HL-60 (cell line): Measurements from ENCODE around the gene ZNF689.

Experiments used
- DNase-seq, 2 experiments: peaks; one replicate each; pipeline ENCODE4 v3.0.0-alpha.2; 2010 to 2020; ENCODE audit warnings: low read depth in 1 of 2, low spot score in 1 of 2
- H3K27ac ChIP-seq: fragments of 250-450 bp; sonication (Bioruptor Pico); replicated peaks from 2 replicates; pipeline ENCODE4 v1.5.1; 2020; ENCODE audit warnings: mild to moderate bottlenecking, moderate library complexity
- H3K27me3 ChIP-seq: fragments of 250-450 bp; sonication (Bioruptor Pico); 2 replicates; pipeline ENCODE4 v1.5.1; 2021; ENCODE audit warnings: mild to moderate bottlenecking, moderate library complexity; ENCODE audit not compliant: insufficient read depth, poor library complexity, severe bottlenecking
- H3K4me3 ChIP-seq: replicated peaks from 2 replicates; pipeline ENCODE4 v1.5.1; 2011; ENCODE audit warnings: mild to moderate bottlenecking, control low read depth, low read length; ENCODE audit not compliant: insufficient read depth
- GABPA ChIP-seq: IDR thresholded peaks from 2 replicates; pipeline ENCODE4 v1.6.1; 2012; ENCODE audit warnings: low read depth
- POLR2AphosphoS5 ChIP-seq: IDR thresholded peaks from 2 replicates; pipeline ENCODE4 v1.6.1; 2012; ENCODE audit warnings: low read depth
- SPI1 ChIP-seq: IDR thresholded peaks from 2 replicates; pipeline ENCODE4 v1.6.1; 2012; ENCODE audit warnings: low read depth, mild to moderate bottlenecking, borderline replicate concordance
- TF ChIP-seq, protein P1 (sequence below): IDR thresholded peaks from one replicate; pipeline ENCODE4 v1.5.1; 2011; ENCODE audit warnings: low read length, control low read depth, inconsistent platforms; ENCODE audit not compliant: insufficient read depth
- TF ChIP-seq, protein P2 (sequence below): IDR thresholded peaks from 2 replicates; pipeline ENCODE4 v1.6.1; 2012; ENCODE audit warnings: low read depth; ENCODE audit not compliant: insufficient replicate concordance

ZNF689 gene

DNA sequence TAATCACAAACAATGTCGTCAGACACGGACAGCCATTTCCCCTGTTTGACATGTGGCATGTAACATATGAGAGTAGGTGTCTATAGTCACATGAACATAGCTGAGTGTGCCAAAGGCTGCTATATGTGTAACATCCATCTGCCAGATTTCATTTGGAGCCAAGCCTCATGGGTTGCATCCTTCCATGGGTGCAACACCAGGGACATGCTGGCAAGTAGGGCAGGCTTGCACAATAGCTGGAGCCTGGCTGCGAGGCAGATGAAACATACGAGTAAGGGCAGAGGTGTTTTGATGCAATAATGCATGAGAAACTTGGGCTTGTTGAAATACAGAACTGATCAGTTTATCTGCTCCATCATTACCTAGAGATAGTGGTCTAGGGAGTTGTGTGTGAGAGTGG lies 9.0 kb upstream of the ZNF689 start:
- no peak overlapping the region for H3K4me3 ChIP-seq
- no peak for TF ChIP-seq GABPA
- TF ChIP-seq POLR2AphosphoS5, result no peak
- TF ChIP-seq, protein P1, sequence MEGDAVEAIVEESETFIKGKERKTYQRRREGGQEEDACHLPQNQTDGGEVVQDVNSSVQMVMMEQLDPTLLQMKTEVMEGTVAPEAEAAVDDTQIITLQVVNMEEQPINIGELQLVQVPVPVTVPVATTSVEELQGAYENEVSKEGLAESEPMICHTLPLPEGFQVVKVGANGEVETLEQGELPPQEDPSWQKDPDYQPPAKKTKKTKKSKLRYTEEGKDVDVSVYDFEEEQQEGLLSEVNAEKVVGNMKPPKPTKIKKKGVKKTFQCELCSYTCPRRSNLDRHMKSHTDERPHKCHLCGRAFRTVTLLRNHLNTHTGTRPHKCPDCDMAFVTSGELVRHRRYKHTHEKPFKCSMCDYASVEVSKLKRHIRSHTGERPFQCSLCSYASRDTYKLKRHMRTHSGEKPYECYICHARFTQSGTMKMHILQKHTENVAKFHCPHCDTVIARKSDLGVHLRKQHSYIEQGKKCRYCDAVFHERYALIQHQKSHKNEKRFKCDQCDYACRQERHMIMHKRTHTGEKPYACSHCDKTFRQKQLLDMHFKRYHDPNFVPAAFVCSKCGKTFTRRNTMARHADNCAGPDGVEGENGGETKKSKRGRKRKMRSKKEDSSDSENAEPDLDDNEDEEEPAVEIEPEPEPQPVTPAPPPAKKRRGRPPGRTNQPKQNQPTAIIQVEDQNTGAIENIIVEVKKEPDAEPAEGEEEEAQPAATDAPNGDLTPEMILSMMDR, result no peak
- TF ChIP-seq, protein P2, sequence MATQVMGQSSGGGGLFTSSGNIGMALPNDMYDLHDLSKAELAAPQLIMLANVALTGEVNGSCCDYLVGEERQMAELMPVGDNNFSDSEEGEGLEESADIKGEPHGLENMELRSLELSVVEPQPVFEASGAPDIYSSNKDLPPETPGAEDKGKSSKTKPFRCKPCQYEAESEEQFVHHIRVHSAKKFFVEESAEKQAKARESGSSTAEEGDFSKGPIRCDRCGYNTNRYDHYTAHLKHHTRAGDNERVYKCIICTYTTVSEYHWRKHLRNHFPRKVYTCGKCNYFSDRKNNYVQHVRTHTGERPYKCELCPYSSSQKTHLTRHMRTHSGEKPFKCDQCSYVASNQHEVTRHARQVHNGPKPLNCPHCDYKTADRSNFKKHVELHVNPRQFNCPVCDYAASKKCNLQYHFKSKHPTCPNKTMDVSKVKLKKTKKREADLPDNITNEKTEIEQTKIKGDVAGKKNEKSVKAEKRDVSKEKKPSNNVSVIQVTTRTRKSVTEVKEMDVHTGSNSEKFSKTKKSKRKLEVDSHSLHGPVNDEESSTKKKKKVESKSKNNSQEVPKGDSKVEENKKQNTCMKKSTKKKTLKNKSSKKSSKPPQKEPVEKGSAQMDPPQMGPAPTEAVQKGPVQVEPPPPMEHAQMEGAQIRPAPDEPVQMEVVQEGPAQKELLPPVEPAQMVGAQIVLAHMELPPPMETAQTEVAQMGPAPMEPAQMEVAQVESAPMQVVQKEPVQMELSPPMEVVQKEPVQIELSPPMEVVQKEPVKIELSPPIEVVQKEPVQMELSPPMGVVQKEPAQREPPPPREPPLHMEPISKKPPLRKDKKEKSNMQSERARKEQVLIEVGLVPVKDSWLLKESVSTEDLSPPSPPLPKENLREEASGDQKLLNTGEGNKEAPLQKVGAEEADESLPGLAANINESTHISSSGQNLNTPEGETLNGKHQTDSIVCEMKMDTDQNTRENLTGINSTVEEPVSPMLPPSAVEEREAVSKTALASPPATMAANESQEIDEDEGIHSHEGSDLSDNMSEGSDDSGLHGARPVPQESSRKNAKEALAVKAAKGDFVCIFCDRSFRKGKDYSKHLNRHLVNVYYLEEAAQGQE, result no peak
- no peak for TF ChIP-seq SPI1
- no peak overlapping the region for H3K27ac ChIP-seq
- H3K27me3 ChIP-seq, result no peaks in the 10 kb centered on the region
- DNase-seq, result peak in 1 of 2 experiments; percentile 63

DNA sequence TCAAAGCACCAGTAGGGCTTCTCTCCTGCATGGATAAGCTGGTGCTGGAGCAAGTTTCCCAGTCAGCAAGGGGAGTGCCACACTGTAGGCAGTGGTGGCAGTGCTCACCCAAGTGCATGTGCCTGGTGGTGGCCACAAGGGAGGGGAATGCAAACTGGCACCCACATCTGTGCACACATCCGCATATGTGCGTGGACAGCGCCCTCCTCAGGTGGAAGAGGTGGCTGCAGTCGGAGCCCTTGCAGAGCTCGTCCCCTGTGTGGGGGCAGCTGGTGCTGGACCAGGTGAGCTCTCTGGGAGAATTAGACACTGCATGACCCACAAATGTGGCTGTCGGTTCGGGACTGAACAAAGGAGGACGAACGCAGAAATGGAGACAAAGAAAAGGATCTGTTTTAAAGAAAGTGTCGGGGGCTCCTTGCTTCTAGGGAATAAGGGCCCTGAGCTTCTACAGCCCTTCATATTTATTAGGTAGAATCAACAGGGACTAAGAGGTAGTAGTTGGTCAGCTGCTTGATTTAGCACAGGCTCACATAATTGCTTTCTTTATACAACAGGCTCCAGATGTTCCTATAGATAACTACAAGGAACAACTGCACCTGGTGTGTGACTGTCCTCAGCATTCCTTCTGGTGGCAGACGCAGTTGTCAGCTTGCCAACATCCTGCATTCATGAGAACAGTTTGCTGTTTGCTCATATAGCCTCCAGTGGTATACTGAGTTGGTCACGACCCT lies 5.3 kb upstream of the ZNF689 start:
- no peak overlapping the region for H3K4me3 ChIP-seq
- DNase-seq, result peak in 1 of 2 experiments; percentile 82

DNA sequence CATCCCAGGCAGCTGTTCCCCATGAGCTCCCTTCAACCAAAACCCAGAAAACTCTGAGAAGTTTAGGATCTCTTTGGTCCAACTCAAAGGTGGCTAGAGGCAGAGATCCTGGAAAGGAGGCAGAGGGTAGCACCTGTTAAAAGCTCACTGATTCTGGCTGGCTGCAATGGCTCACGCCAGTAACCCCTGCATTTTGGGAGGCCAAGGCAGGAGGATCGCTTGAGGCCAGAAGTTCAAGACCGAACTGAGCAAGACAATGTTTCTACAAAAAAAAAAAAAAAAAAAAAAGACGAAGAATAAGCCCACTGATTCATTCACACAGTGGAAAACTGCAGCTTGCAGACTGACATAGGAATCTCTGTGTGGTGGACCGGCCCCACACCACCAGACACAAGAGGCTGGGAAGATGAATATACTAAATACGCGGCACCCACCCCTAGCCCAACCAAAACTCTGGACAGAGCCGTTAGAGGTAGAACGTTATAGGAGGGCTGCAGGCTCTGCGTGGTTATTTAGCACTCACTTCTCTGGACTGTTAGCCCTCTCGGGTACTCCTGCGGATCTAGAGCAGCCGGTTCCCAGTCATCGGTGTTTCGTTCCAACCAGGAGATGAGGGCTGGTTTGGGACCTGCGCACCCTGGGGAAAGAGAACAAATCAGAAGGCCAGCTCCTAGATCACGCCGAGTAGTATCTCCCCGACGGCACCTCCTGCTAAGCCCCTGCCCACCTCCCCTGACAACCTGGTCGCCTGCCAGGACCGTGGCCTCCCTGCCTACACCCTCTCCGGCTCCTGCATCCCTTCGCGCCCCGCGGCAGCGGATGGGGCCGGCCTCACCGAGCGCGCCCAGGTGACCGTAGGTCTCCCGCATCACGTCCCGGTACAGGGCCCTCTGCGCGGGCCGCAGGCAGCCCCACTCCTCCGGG lies 925 bp downstream of the ZNF689 start:
- peak in 1 of 2 experiments; percentile 42 for DNase-seq
- TF ChIP-seq, protein P2, result no peak
- TF ChIP-seq POLR2AphosphoS5 (no peak), SPI1 (no peak), GABPA (no peak)
- TF ChIP-seq, protein P1, result no peak
- no peaks in the 10 kb centered on the region for H3K27me3 ChIP-seq

More for the DNA sequence above, 5.3 kb upstream of the ZNF689 start:
- H3K27ac ChIP-seq, result no peak overlapping the region
- H3K27me3 ChIP-seq, result no peaks in the 10 kb centered on the region
- TF ChIP-seq, protein P1, result peak; percentile 78
- no peak for TF ChIP-seq GABPA
- TF ChIP-seq, protein P2, result no peak
- no peak for TF ChIP-seq POLR2AphosphoS5
- no peak for TF ChIP-seq SPI1

More for the DNA sequence above, 925 bp downstream of the ZNF689 start:
- H3K27ac ChIP-seq, result peak overlapping the region; percentile 98
- H3K4me3 ChIP-seq, result peak overlapping the region; percentile 71
